ENCODE data around the gene CAMK2B. TPM values are rescaled to one million over a fixed set of nuclear protein-coding genes. Genes with fewer than 3 reads are reported as not detected.

Gene CAMK2B
- total RNA-seq, 4 donors from 2014 or later = 35.3 to 64.8 (median 46.0) TPM

DNA sequence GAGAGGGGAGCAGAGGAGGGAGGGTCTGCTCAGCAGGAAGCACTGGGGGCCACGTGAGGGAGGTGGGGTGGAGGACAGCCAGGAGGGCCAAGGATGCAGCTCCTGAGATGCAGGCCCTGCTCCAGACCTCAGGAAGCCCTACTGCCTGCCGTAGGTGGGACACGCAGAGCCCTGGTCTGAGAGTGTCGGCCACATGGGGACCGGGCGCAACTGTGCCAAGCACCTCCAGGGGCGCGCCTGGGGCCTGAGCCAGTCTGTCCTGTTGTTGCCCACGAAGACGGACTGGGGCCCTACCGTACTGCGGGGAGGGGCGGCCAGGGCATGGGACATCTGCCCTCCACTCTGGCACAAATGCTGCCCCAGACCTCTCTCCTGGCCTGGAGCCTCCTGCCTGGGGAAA lies 93.0 kb downstream of the CAMK2B start:
- H3K4me1 ChIP-seq = no peaks in the 10 kb centered on the region
- intact Hi-C loops (cut with DNase I; ENCODE audit: low total_unique reads) = no loop called here
- in situ Hi-C loops (cut with MboI; ENCODE audit: low sequenced_read_pairs in 4 of 4) = loop anchor here in 1 of 4 donors (25.0 kb wide), 1 partner anchor 255 kb away; the partner anchor contains the start of gene NUDCD3
- no peak overlapping the region for H3K4me3 ChIP-seq
- no peaks in the 10 kb centered on the region for H3K27me3 ChIP-seq
- DNase-seq (no peak), ATAC-seq (no peak)
- no peak overlapping the region for H3K27ac ChIP-seq
- TF ChIP-seq POLR2A (IDR thresholded peaks at IDR 0.05) = no peak
- TF ChIP-seq, protein P1, sequence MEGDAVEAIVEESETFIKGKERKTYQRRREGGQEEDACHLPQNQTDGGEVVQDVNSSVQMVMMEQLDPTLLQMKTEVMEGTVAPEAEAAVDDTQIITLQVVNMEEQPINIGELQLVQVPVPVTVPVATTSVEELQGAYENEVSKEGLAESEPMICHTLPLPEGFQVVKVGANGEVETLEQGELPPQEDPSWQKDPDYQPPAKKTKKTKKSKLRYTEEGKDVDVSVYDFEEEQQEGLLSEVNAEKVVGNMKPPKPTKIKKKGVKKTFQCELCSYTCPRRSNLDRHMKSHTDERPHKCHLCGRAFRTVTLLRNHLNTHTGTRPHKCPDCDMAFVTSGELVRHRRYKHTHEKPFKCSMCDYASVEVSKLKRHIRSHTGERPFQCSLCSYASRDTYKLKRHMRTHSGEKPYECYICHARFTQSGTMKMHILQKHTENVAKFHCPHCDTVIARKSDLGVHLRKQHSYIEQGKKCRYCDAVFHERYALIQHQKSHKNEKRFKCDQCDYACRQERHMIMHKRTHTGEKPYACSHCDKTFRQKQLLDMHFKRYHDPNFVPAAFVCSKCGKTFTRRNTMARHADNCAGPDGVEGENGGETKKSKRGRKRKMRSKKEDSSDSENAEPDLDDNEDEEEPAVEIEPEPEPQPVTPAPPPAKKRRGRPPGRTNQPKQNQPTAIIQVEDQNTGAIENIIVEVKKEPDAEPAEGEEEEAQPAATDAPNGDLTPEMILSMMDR (IDR thresholded peaks at IDR 0.05 in 4 of 5, conservative IDR thresholded peaks at IDR 0.05 in 1 of 5) = no peak
- no peaks in the 10 kb centered on the region for H3K9me3 ChIP-seq
- H3K36me3 ChIP-seq = no peaks in the 10 kb centered on the region

DNA sequence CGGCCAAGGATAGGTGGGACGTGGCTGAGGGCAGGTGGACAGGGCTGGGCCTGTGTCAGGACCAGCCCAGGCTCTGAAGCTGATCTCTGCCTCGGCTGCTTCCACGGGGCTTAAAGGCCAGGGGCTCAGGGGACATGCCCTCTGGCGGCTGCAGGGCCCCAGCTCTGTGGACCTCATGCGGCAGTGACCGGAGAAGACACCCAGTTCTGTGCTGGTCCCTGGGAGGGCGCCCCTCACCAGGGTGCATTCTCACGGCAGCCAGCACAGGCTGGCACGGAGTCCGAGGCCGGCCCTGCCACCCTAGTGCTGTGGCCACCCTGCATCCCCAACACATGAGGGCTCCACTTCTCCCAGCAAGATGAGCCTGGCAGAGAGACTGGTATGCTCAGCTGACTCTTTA lies 94.3 kb downstream of the CAMK2B start:
- TF ChIP-seq, protein P1 (IDR thresholded peaks at IDR 0.05 in 4 of 5, conservative IDR thresholded peaks at IDR 0.05 in 1 of 5) = no peak
- TF ChIP-seq POLR2A (IDR thresholded peaks at IDR 0.05) = no peak
- no peaks in the 10 kb centered on the region for H3K27me3 ChIP-seq
- H3K4me1 ChIP-seq = peaks cover 3 to 5% of the 10 kb centered on the region in 2 donors
- no peaks in the 10 kb centered on the region for H3K9me3 ChIP-seq
- ATAC-seq = no peak
- in situ Hi-C loops (cut with MboI; ENCODE audit: low sequenced_read_pairs in 4 of 4) (loop anchor here in 1 of 4 donors (25.0 kb wide), 1 partner anchor 256 kb away; the partner anchor contains the start of gene NUDCD3), intact Hi-C loops (cut with DNase I; ENCODE audit: low total_unique reads) (no loop called here)
- no peaks in the 10 kb centered on the region for H3K36me3 ChIP-seq
- no peak for DNase-seq
- no peak overlapping the region for H3K4me3 ChIP-seq
- no peak overlapping the region for H3K27ac ChIP-seq

DNA sequence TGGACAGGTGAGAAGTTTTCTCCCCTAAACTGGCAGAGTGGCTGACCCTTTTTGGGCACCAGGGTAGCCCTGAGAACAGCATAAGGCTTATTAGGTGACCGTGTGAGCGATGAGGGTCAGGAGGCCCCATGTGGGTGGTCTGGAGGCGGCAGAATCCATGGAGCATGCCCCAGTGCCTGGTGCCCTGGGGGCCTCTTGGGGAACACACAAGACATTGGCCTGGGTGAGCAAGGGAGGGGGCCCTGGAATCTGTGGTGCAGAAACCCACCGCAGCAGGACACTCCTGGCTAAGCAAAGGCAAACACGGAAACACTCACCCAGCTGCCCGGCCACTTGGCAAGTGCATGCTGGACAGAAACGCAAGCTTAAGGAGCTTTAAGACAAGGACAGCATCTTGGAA lies 95.1 kb downstream of the CAMK2B start:
- H3K4me3 ChIP-seq = no peak overlapping the region
- TF ChIP-seq POLR2A (IDR thresholded peaks at IDR 0.05) = no peak
- TF ChIP-seq, protein P1 (IDR thresholded peaks at IDR 0.05 in 4 of 5, conservative IDR thresholded peaks at IDR 0.05 in 1 of 5) = no peak
- H3K27me3 ChIP-seq = no peaks in the 10 kb centered on the region
- H3K4me1 ChIP-seq = peaks cover 9 to 13% of the 10 kb centered on the region in 2 donors
- intact Hi-C loops (cut with DNase I; ENCODE audit: low total_unique reads) = no loop called here
- DNase-seq (no peak), ATAC-seq (no peak)
- H3K9me3 ChIP-seq = no peaks in the 10 kb centered on the region
- in situ Hi-C loops (cut with MboI; ENCODE audit: low sequenced_read_pairs in 4 of 4) = loop anchor here in 1 of 4 donors (25.0 kb wide), 1 partner anchor 257 kb away; the partner anchor contains the start of gene NUDCD3
- H3K36me3 ChIP-seq = no peaks in the 10 kb centered on the region
- H3K27ac ChIP-seq = no peak overlapping the region

DNA sequence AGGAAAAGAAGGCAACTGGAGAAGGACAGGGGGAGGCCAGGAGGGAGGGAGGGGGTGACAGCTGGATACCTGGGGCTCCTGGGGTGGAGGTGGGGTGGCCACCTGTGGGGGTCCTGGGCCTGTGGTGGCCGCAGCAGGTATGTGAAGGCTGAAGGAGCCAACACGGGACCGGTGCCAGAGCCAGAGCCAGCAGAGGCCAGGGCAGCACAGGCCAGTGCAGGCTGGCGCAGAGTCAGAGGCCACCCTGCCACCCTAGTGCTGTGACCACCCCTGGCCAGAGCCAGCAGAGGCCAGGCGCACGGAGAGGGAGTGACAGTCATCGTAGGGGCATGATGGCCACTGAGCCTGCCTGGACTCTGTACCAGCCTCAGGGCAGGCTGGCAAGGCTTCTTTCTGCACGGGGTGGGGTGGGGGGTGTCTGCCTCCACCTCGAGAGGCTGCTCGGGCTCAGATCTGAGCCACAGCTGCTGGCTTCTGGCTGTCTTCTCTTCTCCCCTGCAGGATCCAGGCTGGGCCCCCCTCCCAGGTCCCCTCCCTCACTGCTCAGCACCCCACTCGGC lies 95.8 kb downstream of the CAMK2B start:
- H3K4me1 ChIP-seq = peaks cover 9 to 15% of the 10 kb centered on the region in 2 donors
- intact Hi-C loops (cut with DNase I; ENCODE audit: low total_unique reads) (no loop called here), in situ Hi-C loops (cut with MboI; ENCODE audit: low sequenced_read_pairs in 4 of 4) (loop anchor here in 1 of 4 donors (25.0 kb wide), 1 partner anchor 258 kb away; the partner anchor contains the start of gene NUDCD3)
- no peak for ATAC-seq
- H3K9me3 ChIP-seq = no peaks in the 10 kb centered on the region
- no peaks in the 10 kb centered on the region for H3K36me3 ChIP-seq
- TF ChIP-seq, protein P1 (IDR thresholded peaks at IDR 0.05 in 4 of 5, conservative IDR thresholded peaks at IDR 0.05 in 1 of 5) = no peak
- TF ChIP-seq POLR2A (IDR thresholded peaks at IDR 0.05) = no peak
- H3K27ac ChIP-seq = no peak overlapping the region
- no peaks in the 10 kb centered on the region for H3K27me3 ChIP-seq
- no peak for DNase-seq
- H3K4me3 ChIP-seq = no peak overlapping the region

Measured in gastrocnemius medialis (tissue), 4 donors.